ENCODE results near the gene PCDHA6.
"Not testable (repeated sequence)": the region's sequence is repeated elsewhere in the genome, so short reads cannot be mapped to it uniquely, and the experiment has no call there.

Gene PCDHA6, protein sequence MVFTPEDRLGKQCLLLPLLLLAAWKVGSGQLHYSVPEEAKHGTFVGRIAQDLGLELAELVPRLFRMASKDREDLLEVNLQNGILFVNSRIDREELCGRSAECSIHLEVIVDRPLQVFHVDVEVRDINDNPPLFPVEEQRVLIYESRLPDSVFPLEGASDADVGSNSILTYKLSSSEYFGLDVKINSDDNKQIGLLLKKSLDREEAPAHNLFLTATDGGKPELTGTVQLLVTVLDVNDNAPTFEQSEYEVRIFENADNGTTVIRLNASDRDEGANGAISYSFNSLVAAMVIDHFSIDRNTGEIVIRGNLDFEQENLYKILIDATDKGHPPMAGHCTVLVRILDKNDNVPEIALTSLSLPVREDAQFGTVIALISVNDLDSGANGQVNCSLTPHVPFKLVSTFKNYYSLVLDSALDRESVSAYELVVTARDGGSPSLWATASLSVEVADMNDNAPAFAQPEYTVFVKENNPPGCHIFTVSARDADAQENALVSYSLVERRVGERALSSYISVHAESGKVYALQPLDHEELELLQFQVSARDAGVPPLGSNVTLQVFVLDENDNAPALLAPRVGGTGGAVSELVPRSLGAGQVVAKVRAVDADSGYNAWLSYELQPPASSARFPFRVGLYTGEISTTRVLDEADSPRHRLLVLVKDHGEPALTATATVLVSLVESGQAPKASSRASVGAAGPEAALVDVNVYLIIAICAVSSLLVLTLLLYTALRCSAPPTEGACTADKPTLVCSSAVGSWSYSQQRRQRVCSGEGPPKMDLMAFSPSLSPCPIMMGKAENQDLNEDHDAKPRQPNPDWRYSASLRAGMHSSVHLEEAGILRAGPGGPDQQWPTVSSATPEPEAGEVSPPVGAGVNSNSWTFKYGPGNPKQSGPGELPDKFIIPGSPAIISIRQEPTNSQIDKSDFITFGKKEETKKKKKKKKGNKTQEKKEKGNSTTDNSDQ

DNA sequence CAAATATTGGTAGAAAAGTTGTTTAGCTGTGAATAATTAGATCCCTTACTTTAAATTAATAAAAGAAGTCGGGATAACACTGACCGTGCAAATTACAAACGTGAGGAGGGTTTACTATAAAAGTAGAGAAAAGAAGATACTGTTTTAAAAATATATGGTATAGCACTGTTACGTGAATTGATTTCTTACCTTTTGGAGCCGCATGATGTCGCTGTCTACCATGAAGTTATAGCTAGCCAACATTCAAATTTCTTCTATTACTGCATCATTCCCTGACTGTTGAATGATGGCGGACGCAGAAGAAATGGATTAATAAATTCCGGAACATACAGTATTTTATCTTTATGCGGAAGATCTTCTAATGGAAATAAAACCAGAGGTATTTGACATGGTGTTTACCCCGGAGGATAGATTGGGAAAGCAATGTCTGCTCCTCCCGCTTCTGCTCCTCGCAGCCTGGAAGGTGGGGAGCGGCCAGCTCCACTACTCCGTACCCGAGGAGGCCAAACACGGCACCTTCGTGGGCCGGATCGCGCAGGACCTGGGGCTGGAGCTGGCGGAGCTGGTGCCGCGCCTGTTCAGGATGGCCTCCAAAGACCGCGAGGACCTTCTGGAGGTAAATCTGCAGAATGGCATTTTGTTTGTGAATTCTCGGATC is at the start of gene PCDHA6:
Gene PCDHA6, plus strand, starts transcription at position 257 of the 658 bp plus-strand sequence. Its CDS starts 132 bp downstream, at position 389.
- no peak for DNase-seq

DNA sequence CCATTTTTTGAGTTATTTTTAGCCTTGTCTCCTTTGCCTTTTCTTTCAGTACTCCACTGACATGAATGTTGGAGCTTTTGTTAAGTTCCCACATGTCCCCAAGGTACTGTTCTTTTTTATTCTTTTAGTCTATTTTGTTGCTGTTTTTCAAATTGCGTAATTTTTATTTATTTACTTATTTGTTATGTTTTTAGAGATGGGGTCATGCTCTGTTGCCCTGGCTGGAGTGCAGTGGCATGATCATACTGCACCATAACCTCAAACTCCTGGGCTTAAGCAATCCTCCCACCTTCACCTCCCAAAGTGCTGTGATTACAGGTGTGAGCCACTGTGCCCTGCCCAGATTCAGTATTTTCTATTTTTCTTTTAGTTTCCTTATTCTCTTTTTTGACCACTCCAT is 47.2 kb upstream of the PCDHA6 start:
- DNase-seq: no peak

DNA sequence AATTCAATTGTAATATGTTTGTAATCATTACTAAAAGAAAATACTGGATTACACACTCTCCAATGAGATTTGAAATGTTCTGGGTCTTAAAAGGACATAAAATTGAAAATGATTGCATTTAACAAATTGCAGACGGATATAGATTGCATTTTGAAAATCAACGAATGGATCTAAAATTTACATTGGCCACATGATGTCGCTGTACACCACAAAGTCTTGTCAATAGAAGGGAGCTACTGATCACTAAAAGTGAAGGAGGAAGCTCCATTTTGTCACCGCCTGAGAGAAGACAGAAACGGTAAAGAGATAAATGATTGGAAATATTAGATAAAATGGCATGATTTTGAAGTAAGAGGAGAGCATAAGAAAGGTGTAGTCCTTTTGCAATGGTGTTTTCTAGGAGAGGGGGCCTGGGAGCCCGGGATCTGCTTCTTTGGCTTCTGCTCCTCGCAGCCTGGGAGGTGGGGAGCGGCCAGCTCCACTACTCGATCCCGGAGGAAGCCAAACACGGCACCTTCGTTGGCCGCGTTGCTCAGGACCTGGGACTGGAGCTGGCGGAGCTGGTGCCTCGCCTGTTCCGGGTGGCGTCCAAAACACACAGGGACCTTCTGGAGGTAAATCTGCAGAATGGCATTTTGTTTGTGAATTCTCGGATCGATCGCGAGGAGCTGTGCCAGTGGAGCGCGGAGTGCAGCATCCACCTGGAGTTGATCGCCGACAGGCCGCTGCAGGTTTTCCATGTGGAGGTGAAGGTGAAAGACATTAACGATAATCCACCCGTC is 41.7 kb upstream of the PCDHA6 start, which contains the start of gene PCDHA1:
Gene PCDHA1, plus strand, starts transcription at position 236 of the 782 bp plus-strand sequence.
- DNase-seq: no peak

DNA sequence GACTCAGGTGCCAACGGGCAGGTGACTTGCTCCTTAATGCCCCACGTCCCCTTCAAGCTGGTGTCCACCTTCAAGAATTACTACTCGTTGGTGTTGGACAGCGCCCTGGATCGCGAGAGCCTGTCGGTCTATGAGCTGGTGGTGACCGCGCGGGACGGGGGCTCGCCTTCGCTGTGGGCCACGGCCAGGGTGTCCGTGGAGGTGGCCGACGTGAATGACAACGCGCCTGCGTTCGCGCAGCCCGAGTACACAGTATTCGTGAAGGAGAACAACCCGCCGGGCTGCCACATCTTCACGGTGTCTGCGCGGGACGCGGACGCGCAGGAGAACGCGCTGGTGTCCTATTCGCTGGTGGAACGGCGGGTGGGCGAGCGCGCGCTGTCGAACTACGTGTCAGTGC is 40.3 kb upstream of the PCDHA6 start:
- DNase-seq: not testable (repeated sequence)

DNA sequence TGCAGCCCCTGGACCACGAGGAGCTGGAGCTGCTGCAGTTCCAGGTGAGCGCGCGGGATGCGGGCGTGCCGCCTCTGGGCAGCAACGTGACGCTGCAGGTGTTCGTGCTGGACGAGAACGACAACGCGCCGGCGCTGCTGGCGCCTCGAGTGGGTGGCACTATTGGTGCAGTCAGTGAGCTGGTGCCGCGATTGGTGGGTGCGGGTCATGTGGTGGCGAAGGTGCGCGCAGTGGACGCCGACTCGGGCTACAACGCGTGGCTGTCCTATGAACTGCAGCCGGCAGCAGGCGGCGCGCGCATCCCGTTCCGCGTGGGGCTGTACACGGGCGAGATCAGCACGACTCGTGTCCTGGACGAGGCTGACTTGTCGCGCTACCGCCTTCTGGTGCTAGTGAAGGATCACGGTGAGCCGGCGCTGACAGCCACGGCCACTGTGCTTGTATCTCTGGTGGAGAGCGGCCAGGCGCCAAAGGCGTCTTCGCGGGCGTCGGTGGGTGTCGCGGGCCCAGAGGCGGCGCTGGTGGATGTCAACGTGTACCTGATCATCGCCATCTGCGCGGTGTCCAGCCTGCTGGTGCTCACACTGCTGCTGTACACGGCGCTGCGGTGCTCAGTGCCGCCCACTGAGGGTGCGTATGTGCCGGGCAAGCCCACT is 39.8 kb upstream of the PCDHA6 start:
- not testable (repeated sequence) for DNase-seq

DNA sequence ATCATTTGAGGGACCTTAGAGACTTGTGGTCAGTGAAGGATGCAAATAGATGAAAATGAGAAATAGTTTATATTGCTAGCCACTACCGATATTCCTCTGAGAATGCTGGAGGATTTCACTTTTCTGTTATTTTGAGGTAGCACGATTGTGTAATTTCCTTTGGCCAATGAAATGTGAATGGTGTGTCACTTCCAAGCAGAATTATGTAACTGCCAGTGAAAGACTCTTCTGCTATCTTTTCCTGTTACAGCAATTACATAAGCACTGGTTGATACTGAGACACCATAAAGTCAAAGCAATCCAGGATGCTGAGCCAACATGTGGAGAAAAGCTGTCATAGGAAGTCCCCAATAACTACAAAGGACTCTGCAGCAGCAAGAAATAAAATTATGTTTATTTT is 36.7 kb upstream of the PCDHA6 start:
- DNase-seq: no peak

DNA sequence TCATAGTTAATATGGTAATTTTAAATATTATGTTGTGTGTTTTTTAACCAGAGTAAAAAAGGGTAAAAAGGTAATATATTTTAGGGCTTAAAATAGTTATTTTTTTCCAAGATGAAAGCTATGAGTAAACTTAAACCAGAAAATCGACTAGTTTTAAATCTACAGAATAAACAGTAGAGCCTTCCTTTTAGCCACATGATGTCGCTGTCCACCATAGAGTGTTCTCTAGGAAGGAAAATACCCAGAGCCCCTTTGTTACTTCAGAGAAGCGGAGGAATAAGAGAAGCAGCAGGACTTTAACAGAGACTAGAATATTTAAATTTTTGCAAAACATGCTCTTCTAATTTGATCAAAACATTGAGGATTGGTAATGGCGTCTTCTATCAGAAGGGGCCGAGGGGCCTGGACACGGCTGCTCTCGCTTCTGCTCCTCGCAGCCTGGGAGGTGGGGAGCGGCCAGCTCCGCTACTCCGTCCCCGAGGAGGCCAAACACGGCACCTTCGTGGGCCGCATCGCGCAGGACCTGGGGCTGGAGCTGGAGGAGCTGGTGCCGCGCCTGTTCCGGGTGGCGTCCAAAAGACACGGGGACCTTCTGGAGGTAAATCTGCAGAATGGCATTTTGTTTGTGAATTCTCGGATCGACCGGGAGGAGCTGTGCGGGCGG is 33.0 kb upstream of the PCDHA6 start, which contains the start of gene PCDHA2:
Gene PCDHA2, plus strand, starts transcription at position 258 of the 664 bp plus-strand sequence.
- no peak for DNase-seq

DNA sequence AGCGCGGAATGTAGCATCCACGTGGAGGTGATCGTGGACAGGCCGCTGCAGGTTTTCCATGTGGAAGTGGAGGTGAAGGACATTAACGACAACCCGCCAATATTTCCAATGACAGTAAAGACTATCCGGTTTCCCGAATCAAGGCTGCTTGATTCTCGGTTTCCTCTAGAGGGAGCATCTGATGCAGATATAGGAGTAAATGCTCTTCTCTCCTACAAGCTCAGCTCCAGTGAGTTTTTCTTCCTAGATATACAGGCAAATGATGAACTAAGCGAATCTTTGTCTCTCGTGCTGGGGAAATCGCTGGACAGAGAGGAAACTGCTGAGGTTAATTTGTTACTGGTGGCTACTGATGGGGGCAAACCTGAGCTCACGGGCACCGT is 32.5 kb upstream of the PCDHA6 start:
- DNase-seq: no peak

DNA sequence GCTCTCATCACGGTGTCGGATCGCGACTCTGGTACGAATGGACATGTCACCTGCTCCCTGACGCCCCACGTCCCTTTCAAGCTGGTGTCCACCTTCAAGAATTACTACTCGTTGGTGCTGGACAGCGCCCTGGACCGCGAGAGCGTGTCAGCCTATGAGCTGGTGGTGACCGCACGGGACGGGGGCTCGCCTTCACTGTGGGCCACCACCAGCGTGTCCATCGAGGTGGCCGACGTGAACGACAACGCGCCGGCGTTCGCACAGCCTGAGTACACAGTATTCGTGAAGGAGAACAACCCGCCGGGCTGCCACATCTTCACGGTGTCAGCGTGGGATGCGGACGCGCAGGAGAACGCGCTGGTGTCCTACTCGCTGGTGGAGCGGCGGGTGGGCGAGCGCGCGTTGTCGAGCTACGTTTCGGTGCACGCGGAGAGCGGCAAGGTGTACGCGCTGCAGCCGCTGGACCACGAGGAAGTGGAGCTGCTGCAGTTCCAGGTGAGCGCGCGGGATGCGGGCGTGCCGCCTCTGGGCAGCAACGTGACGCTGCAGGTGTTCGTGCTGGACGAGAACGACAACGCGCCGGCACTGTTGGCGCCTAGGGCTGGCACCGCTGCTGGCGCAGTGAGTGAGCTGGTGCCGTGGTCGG is 31.6 kb upstream of the PCDHA6 start:
- not testable (repeated sequence) for DNase-seq

DNA sequence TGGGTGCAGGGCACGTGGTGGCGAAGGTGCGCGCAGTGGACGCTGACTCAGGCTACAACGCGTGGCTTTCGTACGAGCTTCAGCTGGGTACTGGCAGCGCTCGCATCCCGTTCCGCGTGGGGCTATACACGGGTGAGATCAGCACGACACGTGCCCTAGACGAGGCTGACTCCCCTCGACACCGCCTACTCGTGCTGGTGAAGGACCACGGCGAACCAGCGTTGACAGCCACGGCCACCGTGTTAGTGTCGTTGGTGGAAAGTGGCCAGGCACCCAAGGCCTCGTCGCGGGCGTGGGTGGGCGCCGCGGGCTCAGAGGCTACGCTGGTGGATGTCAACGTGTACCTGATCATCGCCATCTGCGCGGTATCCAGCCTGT is 31.1 kb upstream of the PCDHA6 start:
- DNase-seq: no peak

DNA sequence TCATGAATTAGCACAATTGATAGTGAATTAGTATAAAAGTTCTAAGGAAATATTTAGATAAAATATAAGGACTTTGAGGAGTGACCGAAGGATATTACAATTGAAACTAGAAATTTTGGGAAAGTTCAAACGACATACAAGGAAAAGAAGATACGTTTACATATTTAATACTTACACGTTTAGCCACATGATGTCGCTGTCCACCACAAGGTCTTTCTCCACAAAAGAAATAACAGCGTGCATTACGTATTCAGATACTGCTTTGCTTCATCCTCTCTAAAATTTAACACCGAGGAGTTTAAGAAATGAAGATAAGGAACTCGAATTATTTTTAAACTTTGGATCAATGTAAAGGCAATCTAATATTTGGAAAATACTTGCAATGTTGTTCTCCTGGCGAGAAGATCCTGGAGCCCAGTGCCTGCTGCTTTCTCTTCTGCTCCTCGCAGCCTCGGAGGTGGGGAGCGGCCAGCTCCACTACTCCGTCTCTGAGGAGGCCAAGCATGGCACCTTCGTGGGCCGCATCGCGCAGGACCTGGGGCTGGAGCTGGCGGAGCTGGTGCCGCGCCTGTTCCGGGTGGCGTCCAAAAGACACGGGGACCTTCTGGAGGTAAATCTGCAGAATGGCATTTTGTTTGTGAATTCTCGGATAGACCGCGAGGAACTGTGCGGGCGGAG is 26.8 kb upstream of the PCDHA6 start, which contains the start of gene PCDHA3:
Gene PCDHA3, plus strand, starts transcription at position 242 of the 678 bp plus-strand sequence.
- no peak for DNase-seq

DNA sequence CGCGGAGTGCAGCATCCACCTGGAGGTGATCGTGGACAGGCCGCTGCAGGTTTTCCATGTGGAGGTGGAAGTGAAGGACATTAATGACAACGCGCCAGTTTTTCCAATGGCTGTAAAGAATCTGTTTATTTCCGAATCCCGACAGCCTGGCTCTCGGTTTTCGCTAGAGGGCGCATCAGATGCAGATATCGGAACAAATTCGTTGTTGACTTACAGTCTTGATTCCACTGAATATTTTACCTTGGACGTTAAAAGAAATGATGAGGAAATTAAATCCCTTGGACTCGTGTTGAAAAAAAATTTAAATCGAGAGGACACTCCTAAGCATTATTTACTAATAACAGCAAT is 26.3 kb upstream of the PCDHA6 start:
- no peak for DNase-seq

DNA sequence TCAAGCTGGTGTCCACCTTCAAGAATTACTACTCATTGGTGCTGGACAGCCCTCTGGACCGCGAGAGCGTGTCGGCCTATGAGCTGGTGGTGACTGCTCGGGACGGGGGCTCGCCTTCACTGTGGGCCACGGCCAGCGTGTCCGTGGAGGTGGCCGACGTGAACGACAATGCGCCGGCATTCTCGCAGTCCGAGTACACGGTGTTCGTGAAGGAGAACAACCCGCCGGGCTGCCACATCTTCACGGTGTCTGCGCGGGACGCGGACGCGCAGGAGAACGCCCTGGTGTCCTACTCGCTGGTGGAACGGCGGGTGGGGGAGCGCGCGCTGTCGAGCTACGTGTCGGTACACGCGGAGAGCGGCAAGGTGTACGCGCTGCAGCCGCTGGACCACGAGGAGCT is 25.4 kb upstream of the PCDHA6 start:
- DNase-seq: not testable (repeated sequence)

DNA sequence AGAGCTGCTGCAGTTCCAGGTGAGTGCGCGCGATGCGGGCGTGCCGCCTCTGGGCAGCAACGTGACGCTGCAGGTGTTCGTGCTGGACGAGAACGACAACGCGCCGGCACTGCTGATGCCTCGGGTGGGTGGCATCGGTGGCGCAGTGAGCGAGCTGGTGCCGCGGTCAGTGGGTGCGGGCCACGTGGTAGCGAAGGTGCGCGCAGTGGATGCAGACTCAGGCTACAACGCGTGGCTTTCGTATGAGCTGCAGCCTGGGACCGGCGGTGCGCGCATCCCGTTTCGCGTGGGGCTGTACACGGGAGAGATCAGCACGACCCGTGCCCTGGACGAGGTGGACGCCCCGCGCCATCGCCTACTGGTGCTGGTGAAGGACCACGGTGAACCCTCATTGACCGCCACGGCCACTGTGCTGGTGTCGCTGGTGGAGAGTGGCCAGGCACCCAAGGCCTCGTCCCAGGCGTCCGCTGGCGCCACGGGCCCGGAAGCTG is 24.9 kb upstream of the PCDHA6 start:
- DNase-seq: no peak

DNA sequence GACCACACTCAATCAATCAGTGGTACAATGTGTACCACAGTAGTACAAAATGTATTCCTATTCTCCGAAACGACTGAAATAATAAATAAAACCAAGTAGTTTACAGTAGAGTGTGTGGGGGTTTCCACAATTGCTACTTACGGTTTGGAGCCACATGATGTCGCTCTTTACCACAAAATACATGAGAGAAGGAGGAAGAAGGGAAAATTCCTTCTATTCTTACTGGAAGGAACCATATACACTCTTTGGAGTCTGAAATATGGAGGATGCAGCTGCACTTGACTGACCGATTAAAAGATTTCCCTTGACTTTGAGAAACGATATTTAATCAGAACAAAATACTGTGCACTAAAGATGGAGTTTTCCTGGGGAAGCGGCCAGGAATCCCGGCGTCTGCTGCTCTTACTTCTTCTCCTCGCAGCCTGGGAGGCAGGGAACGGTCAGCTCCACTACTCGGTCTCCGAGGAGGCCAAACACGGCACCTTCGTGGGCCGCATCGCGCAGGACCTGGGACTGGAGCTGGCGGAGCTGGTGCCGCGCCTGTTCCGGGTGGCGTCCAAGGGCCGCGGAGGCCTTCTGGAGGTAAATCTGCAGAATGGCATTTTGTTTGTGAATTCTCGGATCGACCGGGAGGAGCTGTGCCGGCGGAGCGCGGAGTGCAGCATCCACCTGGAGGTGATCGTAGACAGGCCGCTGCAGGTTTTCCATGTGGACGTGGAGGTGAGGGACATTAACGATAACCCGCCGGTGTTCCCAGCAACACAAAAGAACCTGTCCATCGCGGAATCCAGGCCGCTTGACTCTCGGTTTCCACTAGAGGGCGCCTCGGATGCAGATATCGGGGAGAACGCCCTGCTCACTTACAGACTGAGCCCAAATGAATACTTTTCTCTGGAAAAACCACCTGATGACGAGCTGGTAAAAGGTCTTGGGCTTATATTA is 20.7 kb upstream of the PCDHA6 start, which contains the start of gene PCDHA4:
Gene PCDHA4, plus strand, starts transcription at position 235 of the 942 bp plus-strand sequence.
- no peak for DNase-seq

DNA sequence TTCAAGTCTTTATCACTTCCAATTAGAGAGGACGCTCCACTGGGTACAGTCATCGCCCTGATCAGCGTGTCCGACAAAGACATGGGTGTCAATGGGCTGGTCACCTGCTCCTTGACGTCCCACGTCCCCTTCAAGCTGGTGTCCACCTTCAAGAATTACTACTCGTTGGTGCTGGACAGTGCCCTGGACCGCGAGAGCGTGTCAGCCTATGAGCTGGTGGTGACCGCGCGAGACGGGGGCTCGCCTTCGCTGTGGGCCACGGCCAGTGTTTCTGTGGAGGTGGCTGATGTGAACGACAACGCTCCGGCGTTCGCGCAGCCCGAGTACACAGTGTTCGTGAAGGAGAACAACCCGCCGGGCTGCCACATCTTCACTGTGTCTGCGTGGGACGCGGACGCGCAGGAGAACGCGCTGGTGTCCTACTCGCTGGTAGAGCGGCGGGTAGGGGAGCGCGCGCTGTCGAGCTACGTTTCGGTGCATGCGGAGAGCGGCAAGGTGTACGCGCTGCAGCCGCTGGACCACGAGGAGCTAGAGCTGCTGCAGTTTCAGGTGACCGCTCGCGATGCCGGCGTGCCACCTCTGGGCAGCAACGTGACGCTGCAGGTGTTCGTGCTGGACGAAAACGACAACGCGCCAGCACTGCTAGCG is 19.4 kb upstream of the PCDHA6 start:
- not testable (repeated sequence) for DNase-seq

DNA sequence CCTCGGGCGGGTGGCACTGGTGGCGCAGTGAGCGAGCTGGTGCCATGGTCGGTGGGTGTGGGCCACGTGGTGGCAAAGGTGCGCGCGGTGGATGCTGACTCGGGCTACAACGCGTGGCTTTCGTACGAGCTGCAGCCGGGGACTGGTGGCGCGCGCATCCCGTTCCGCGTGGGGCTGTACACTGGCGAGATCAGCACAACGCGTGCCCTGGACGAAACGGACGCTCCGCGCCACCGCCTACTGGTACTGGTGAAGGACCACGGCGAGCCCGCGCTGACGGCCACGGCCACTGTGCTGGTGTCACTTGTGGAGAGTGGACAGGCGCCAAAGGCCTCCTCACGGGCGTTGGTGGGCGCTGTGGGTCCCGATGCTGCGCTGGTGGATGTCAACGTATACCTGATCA is 18.9 kb upstream of the PCDHA6 start:
- DNase-seq: no peak

All from NCI-H1436 treated with DMSO at 0.1 percent for 48 hours (cell line).